GM11168 (cell line): ENCODE results near the gene TTYH3.

Experiments
- in situ Hi-C: fragments of 300-500 bp; cut with MboI; formaldehyde crosslinking; loops from one replicate; pipeline ENCODE4 v1.12.0; 2022; ENCODE audit warnings: low sequenced_read_pairs; ENCODE audit not compliant: unreplicated experiment

The TTYH3 gene

GRCh38 chr7:2633538-2634266 is 1.9 kb downstream of the TTYH3 start:
- in situ Hi-C loops = no loop called here

DNA sequence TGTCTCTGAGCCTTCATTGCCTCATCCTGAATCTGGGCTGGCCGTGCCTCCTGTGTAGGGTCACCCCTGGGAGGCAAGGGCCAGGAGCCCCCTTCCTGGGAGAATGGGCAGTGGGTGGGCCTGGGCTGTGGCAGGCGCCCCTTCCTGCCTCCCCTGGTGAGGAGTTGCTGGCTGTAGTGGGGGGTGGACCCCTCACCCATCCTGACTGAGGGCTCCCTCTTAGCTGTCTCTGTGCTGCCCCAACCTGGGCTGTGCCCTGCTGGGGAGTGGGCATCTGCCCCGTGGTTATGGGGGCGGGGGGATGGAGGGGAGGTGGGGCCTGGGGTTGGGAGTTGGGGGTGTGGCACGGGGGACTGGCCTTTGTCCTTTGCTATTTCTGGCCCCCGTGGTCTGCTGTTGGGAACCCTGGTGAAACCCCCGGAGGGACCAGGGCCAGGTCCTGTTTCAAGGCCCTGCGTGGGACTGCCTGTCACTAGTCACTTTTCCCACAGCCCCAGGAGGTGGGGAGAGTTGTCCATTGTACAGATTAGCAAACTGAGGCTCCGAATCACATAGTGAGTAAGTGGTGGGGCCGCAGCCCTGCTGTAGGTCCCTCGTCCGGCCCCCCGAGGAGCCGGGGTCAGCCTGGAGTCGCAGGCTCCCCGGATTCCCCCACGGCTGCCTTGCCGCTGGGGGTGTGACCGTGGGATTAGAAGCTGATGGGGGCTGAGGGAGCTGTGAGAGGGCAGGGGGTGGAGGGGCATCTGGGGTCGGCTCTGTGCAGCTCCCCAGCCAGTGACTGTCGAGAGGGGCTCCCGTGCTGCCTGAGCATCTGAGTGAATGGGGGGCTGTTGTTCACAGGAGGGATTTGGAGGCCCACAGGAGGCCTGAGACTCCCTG is 2.7 kb downstream of the TTYH3 start:
- in situ Hi-C loops = no loop called here

DNA sequence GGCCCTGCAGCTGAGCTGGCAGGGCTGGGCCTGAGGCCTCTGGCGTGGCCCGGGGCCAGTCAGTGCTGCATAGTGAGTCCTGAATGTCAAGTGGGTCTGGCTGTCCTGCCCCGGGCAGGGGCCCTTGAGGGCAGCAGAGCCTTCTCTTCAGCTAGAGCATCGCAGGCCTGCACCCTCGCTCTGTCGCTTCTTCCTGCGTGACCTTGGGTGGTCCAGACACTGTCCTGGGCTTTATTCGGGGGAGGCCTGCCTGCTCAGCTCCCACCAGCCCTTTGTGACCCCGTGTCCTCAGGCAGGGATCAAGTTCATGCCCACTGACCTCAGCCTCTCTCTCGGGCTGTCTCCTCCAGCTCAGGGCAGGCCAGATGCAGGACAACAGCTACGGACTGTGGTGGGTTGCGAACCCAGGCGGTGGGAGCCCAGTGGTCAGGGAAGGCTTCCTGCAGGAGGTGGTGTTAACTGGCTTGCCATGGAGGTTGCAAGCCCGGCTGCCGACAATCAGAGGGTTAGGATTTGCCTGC is 3.4 kb downstream of the TTYH3 start:
- in situ Hi-C loops = no loop called here

- in situ Hi-C loops = no loop called here
These were observed 4.3 kb downstream of the TTYH3 start for GRCh38 chr7:2635810-2636701.

DNA sequence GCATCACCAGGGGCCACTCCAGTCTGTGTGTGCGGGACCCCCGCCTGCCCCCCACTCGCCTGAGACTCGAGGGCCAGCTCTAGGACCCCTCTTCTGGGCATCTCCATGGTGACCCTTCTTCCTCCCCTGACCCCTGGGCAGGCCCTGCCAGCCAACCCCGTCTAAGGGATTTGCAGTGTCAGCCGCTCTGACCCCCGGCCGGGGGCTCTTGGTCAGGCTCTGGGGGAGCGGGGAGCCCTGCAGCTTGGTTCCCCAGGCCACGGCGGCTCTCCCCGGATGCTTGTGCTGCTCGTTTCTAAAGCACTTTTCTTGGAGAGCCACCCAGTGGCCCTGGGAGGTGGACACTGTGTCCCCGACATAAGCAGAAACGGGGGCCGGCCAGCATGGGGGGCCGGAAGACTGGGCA is 5.3 kb downstream of the TTYH3 start:
- in situ Hi-C loops = no loop called here

- in situ Hi-C loops = no loop called here
These were observed 5.9 kb downstream of the TTYH3 start for GRCh38 chr7:2637505-2638223.

DNA sequence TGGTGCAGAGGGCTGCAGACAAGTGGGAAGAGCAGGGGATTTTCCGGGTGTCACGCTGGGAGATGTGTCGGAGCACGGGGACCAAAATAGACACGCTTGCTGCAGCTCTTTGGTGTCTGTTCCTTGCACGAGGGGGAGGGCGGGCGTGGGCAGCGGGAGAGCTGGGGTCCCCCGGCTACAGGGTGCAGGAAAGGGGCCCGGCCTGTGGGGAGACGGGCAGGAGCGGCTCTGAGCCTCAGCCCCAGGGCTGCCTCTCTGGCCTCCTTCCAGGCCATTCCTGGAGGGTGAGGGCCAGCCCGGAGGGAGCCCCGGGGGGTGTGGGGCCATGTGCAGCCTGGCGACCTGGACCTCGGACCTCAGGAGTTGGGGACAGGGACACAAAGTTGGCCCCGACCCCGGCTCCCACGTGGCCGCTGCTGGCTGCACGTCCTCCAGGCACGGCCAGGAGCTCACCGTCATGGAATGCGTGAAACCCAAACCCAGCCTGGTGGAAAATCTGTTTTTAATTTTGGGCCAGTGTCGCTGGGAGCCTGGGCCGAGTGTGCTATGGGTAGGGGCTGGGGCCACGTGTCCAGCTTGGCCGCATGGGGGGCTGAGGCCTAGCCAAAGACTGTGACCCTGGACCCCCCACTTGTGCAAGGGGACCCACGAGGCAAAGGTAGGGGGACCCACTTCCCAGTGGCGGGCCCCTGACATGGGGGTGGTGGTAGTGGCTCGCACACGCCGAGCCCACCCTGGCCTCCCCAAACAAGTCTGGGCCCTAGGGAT is 6.6 kb downstream of the TTYH3 start:
- in situ Hi-C loops = no loop called here

DNA sequence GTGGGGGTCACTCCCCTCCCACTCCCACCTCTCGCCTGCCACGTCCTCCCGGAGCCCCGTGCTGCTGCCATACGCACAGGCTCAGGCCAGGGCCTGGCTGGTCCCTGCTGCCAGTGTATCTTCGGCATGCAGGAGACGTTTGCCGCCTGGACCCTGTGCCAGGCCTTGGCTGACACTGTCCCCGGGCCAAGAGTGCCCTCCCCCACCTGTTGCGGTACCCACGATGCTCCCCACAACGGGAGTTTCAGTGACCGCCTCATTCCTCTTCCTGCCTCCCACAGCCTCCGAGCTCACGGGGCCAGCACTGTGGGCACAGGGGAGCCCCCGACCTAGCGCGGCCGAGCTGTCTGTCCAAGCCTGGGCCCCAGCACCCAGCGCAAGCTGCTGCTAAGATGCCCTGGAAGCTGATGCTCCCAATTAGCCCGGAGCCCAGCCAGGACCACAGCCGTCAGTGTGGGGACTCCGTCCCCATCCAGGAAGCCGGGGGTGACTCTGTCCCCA is 7.4 kb downstream of the TTYH3 start:
- in situ Hi-C loops = no loop called here

DNA sequence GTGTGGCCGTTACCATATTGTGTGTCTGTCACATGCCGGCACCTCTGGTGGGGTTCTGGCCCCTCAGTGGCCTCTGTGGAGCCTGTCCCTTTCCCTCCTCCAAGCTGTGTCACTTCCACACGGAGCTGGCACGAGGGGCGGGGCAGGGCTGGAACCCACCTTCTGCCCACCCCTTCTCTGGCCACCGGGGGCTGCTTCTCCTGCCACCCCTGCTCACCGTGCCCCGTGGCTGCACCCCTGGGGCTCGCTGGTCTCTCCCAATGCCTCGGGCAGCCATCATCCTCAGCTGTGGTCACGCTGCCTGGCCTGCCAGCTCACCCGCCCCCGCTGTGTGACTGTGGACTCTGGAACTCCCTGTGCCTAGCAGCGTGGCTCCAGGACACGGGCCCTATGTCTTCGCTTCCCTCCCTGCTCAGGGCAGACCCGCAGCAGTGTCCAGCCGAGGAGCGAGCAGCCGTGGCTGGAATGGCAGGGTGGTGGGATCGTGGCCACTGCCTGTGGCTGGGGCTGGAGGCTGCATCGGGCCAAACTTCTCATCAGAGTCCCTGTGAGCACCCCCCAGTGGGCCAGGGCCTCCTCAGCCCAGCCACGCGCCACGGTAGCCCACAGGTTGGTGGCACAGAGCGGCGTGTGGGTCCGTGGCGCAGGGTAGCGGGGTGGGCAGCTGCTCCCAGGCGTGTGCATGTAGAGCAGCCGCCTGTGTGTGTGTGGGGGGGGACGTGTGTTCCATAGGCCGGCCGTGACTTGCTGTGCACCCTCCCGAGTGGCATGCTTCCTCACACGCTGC is 8.1 kb downstream of the TTYH3 start:
- in situ Hi-C loops = no loop called here

DNA sequence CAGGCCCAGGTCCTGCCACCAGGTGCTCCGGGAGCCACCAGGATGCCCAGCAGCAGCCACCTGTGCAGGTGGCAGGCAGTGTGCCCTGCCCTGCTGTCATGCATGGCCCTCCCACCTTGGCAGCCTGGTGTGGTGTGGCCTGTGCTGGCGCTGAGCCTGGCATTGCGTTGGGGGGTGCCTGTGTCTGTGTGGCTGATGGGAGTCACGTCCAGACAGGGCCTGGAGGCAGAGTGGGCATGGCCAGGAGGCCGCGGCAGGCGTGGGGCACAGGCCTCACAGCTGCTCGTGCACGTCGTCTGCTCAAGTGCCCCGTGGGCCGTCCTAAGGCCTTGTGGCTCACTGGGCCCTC is 8.7 kb downstream of the TTYH3 start:
- in situ Hi-C loops = no loop called here

DNA sequence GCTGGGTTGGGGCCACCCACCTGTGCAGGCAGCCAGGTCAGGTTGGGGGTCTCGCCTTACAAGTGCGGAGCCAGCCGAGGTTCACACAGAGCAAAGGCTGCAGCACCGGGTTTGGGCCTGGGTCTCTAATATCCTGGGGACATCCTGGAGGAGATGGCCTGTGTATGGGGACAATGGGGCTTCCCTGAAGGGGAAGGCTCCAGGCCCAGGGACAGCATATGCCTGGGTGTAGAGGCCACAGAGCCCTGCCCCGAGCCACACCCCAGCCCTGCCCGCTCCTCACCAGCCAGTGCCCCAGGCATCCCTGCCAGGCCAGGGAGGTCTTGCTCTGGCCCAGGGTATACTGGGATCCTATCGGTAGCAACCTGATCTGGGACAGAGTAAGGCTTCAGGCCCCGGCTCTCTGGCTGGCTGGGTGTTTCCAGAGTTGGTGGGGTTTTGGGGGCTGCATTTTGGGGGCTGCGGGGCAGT is 9.1 kb downstream of the TTYH3 start:
- in situ Hi-C loops = no loop called here

DNA sequence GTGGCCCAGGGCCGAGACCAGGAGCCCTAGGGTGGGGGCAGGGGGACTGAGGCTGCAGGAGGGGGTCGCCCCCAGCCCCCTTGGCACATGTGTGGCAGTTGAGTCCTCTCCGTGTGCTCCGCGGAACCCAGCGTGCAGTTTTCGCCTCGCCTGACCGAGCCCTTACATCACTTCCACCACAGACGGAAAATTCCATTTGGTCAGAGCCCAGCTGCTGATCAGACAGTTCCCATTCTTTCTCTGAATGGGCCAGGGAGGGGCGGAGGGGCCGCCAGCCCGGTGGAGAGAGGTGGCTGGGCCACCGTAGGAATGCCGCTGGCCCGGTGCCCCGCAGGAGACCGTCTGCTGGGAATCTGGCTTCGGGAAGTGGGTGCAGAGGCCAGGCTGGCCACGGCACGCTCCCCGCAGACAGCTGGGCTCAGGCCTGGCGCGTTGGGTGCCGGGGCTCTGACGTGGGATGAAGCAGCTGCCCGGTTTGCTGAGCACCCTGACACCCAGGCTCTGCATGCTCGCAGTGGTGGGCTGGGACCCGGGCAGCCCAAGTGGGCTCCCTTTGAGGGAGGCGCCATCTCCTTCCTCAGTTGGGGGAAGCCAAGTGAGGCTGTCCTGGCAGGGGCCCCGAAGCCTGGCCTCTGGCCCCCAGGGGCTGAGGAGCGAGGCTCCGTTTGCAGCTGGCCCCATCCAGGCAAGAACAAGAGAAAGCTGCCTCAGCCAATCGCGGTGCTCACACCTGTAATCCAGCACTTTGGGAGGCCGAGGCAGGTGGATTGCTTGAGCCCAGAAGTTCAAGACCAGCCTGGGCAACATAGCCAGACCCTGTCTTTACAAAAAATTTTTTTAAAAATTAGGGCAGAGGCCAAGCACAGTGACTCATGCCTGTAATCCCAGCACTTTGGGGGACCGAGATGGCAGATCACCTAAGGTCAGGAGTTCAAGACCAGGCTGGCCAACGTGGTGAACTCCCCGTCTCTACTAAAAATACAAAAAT is 9.9 kb downstream of the TTYH3 start:
- in situ Hi-C loops = no loop called here

DNA sequence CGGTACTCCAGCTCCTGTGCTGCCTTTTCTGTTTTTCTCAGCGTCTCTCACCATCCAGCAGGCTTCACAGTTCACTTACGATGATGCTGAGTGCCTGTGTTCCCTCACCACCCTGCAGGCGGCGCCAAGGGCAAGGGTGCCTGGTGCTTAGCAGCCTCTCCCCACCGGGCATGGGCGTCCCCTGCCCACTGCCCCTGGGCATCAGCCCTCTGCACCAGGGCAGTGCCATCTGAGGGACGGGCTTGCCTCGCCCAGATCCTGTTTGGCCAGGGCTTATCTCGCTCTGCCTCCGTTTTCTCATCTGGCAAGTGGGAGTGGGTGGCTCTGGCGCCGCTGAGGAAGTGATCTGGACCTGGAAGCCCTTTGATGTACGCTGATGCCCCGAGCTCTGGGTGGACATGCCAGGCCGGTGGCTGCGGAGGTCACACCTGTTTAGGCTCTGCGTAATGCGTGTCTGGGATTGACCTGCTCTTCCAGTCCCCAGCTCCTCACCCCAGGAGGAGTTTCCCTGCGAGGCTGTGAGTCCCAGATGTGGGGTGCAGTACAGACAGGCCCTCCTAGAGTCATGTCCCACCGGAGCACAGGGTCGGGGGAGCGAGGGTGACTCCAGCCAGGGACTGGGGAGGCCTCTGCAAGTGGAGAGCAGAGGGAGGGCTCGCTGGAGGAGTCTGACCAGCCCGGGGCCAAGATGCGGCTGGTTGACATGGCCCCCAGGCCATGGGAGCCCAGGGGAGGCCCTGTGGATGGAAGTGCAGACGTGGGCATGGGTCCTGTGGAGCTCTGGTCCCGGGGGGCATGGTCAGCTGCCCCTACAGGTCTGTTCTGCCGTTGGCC is 11.8 kb downstream of the TTYH3 start:
- in situ Hi-C loops = no loop called here

DNA sequence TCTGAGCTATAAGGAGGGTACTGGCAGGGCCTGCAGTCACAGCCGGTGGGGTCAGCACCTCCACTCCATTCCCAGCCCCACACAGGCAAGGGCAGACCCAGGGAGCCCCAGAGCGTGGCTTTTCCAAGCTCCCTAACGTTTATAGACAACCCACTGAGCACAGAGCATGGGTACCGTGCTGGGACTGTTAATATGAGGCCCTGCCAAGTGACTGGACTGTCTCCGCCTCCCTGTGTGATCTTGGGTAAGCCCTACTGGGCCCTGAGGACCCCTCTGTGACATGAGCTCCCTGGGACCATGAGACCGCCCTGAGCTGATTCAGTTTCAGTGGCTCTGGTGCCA is 12.4 kb downstream of the TTYH3 start:
- in situ Hi-C loops = no loop called here

DNA sequence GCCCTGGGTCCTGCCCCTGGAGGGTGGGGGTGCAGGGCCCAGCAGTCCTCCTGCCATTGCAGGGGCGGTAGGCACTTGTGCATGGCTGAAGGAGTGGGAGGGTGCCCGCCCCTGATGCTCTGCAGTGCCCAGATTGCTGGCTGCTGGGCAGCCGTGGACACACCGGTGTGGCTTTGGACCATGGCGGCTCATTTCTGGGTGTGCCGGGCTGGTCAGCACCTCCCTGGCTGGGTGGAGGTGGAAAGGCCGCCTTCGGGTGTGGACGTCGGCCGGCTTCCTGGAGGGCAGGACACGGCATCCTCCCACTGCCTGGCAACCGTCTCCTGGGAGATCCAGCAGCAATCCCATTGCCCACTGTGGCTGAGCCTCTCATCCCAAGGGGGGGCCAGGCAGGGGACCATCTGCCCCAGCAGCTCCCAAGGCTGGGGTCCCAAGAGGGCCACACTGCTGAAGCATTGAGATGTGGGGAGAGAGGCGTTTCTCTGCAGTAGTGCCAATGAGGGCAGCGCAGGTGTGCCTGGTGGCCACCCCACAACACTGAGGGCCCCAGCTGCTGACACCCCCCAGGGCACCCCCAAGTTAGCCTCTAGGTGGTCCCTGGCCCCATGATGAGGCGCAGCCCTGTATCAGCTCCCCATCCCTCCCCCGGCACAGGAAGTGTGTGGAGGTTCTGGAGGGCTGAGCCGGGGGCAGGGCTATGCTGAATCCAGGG is 12.9 kb downstream of the TTYH3 start:
- in situ Hi-C loops = no loop called here
